ENCODE results near the gene PCAT6.

DNA sequence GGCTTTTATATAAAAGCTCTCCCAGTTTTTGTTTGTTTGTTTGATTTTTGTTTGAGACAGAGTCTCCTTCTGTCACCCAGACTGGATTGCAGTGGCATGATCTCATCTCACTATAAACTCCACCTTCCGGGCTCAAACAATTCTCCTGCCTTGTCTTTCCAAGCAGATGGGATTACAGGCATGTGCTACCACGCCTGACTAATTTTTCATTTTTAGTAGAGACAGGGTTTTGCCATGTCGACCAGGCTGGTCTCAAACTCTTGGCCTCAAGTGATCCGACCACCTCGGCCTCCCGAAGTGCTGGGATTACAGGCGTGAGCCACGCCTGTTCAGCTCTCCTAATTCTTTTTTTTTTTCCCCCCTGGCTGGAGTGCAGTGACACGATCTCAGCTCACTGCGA is 4.4 kb downstream of the PCAT6 start:
- TF ChIP-seq POLR2A (IDR thresholded peaks at IDR 0.05; ENCODE audit: low read depth, low read length) (no peak), GATA2 (IDR thresholded peaks at IDR 0.05; ENCODE audit: insufficient read depth, insufficient read length, low read depth, low read length) (no peak), POLR2AphosphoS5 (IDR thresholded peaks at IDR 0.05; ENCODE audit: insufficient read depth, low read depth, low read length) (no peak), FOS (IDR thresholded peaks at IDR 0.05; ENCODE audit: borderline replicate concordance, insufficient read depth, low read length) (no peak)
- TF ChIP-seq, protein P1, sequence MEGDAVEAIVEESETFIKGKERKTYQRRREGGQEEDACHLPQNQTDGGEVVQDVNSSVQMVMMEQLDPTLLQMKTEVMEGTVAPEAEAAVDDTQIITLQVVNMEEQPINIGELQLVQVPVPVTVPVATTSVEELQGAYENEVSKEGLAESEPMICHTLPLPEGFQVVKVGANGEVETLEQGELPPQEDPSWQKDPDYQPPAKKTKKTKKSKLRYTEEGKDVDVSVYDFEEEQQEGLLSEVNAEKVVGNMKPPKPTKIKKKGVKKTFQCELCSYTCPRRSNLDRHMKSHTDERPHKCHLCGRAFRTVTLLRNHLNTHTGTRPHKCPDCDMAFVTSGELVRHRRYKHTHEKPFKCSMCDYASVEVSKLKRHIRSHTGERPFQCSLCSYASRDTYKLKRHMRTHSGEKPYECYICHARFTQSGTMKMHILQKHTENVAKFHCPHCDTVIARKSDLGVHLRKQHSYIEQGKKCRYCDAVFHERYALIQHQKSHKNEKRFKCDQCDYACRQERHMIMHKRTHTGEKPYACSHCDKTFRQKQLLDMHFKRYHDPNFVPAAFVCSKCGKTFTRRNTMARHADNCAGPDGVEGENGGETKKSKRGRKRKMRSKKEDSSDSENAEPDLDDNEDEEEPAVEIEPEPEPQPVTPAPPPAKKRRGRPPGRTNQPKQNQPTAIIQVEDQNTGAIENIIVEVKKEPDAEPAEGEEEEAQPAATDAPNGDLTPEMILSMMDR (IDR thresholded peaks at IDR 0.05; ENCODE audit: extremely low read depth in 1 of 2, insufficient read depth in 1 of 2, low read depth in 1 of 2, low read length in 2 of 2), result no peak
- TF ChIP-seq, protein P2, sequence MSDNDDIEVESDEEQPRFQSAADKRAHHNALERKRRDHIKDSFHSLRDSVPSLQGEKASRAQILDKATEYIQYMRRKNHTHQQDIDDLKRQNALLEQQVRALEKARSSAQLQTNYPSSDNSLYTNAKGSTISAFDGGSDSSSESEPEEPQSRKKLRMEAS (IDR thresholded peaks at IDR 0.05; ENCODE audit: insufficient read depth, insufficient read length), result no peak
